MM.1S (cell line): ENCODE measurements around the gene KIAA1671.

ENCODE experiments used
- DNase-seq: peaks from one replicate; pipeline ENCODE4 v3.0.0-alpha.2; 2015
- H2AFZ ChIP-seq: fragments of 300-600 bp; sonication (generic); 2 replicates; pipeline ENCODE4 v1.6.0; 2016; ENCODE audit warnings: antibody characterized with exemption, low read length
- H3F3A ChIP-seq: fragments of 300-600 bp; sonication (generic); 2 replicates; pipeline ENCODE4 v1.6.1; 2016; ENCODE audit warnings: mild to moderate bottlenecking, antibody characterized with exemption, low read length, moderate library complexity, mixed read lengths; ENCODE audit not compliant: insufficient read depth
- H3K27ac ChIP-seq: fragments of 300-600 bp; sonication (generic); 2 replicates; pipeline ENCODE4 v1.5.1; 2016; ENCODE audit warnings: mild to moderate bottlenecking, low read length
- H3K27me3 ChIP-seq: fragments of 300-600 bp; sonication (generic); replicated peaks from 2 replicates; pipeline ENCODE4 v1.6.0; 2016; ENCODE audit warnings: low read length; ENCODE audit not compliant: insufficient read depth
- H3K36me3 ChIP-seq: fragments of 300-600 bp; sonication (generic); replicated peaks from 2 replicates; pipeline ENCODE4 v1.6.1; 2016; ENCODE audit warnings: mild to moderate bottlenecking, low read length, mixed read lengths; ENCODE audit not compliant: insufficient read depth
- H3K4me1 ChIP-seq: fragments of 300-600 bp; sonication (generic); 2 replicates; pipeline ENCODE4 v1.6.1; 2016; ENCODE audit warnings: low read length, mixed read lengths
- H3K4me2 ChIP-seq: fragments of 300-600 bp; sonication (generic); 2 replicates; pipeline ENCODE4 v1.6.0; 2016; ENCODE audit warnings: low read depth, low read length
- H3K4me3 ChIP-seq: fragments of 300-600 bp; sonication (generic); 2 replicates; pipeline ENCODE4 v1.5.1; 2016; ENCODE audit warnings: low read length, mixed read lengths
- H3K79me2 ChIP-seq: fragments of 300-600 bp; sonication (generic); 2 replicates; pipeline ENCODE4 v1.6.1; 2016; ENCODE audit warnings: mixed run types, low read length, mixed read lengths
- H3K9ac ChIP-seq: fragments of 300-600 bp; sonication (generic); 2 replicates; pipeline ENCODE4 v1.6.1; 2016; ENCODE audit warnings: low read length, mixed read lengths
- H3K9me2 ChIP-seq: fragments of 300-600 bp; sonication (generic); replicated peaks from 2 replicates; pipeline ENCODE4 v1.6.1; 2016; ENCODE audit warnings: mild to moderate bottlenecking, low read length, mixed read lengths; ENCODE audit not compliant: insufficient read depth
- H3K9me3 ChIP-seq: fragments of 300-600 bp; sonication (generic); replicated peaks from 2 replicates; pipeline ENCODE4 v1.6.1; 2016; ENCODE audit warnings: mild to moderate bottlenecking, low read length, mixed read lengths; ENCODE audit not compliant: insufficient read depth
- H4K20me1 ChIP-seq: fragments of 300-600 bp; sonication (generic); 2 replicates; pipeline ENCODE4 v1.6.1; 2016; ENCODE audit warnings: mild to moderate bottlenecking, low read length, moderate library complexity, mixed read lengths; ENCODE audit not compliant: insufficient read depth
- CTCF ChIP-seq: fragments of 300-600 bp; sonication (generic); IDR thresholded peaks from 2 replicates; pipeline ENCODE4 v1.5.1; 2016; ENCODE audit warnings: antibody characterized with exemption, low read length, mixed read lengths
- EZH2 ChIP-seq: fragments of 300-600 bp; sonication (generic); optimal IDR thresholded peaks from 2 replicates; pipeline ENCODE3; 2017; ENCODE audit warnings: low read depth, mild to moderate bottlenecking, antibody characterized with exemption, low read length, mixed read lengths
- EZH2phosphoT487 ChIP-seq: fragments of 300-600 bp; sonication (generic); IDR thresholded peaks from 2 replicates; pipeline ENCODE4 v1.6.1; 2018; ENCODE audit warnings: antibody characterized with exemption, low read length

The KIAA1671 gene

GRCh38 chr22:25019427-25020184 is 67.1 kb downstream of the KIAA1671 start:
- Histone ChIP-seq H3K4me3 (no peak overlapping the region), H3K36me3 (no peaks in the 10 kb centered on the region), H3K9me3 (no peaks in the 10 kb centered on the region), H2AFZ (no peak overlapping the region), H3K4me2 (no peak overlapping the region), H4K20me1 (no peaks in the 10 kb centered on the region), H3F3A (no peaks in the 10 kb centered on the region), H3K4me1 (no peaks in the 10 kb centered on the region), H3K9ac (no peak overlapping the region), H3K79me2 (no peaks in the 10 kb centered on the region), H3K9me2 (no peaks in the 10 kb centered on the region), H3K27me3 (no peaks in the 10 kb centered on the region), H3K27ac (no peak overlapping the region)
- TF ChIP-seq EZH2 (no peak), EZH2phosphoT487 (no peak), CTCF (no peak)
- no peak for DNase-seq

- H3K4me3 ChIP-seq: no peak overlapping the region
- no peak for DNase-seq
- H3K27ac ChIP-seq: no peak overlapping the region
- H4K20me1 ChIP-seq: no peaks in the 10 kb centered on the region
- no peak overlapping the region for H2AFZ ChIP-seq
- no peaks in the 10 kb centered on the region; the same call in 1 of the 2 replicates for H3K4me1 ChIP-seq
- no peaks in the 10 kb centered on the region for H3K27me3 ChIP-seq
- H3K36me3 ChIP-seq: no peaks in the 10 kb centered on the region
- no peaks in the 10 kb centered on the region for H3K79me2 ChIP-seq
- no peaks in the 10 kb centered on the region for H3K9me3 ChIP-seq
- H3K9ac ChIP-seq: no peak overlapping the region
- H3K9me2 ChIP-seq: no peaks in the 10 kb centered on the region
- no peaks in the 10 kb centered on the region for H3F3A ChIP-seq
- no peak for TF ChIP-seq EZH2phosphoT487
- no peak for TF ChIP-seq CTCF
- no peak for TF ChIP-seq EZH2
- no peak overlapping the region for H3K4me2 ChIP-seq
Observed at GRCh38 chr22:25021409-25021808, 68.9 kb downstream of the KIAA1671 start.

- no peaks in the 10 kb centered on the region for H3K9me3 ChIP-seq
- TF ChIP-seq CTCF (no peak), EZH2phosphoT487 (no peak), EZH2 (no peak)
- H4K20me1 ChIP-seq: no peaks in the 10 kb centered on the region
- H2AFZ ChIP-seq: no peak overlapping the region
- H3F3A ChIP-seq: no peaks in the 10 kb centered on the region
- no peaks in the 10 kb centered on the region for H3K79me2 ChIP-seq
- no peaks in the 10 kb centered on the region for H3K27me3 ChIP-seq
- H3K9ac ChIP-seq: no peak overlapping the region
- H3K4me3 ChIP-seq: no peak overlapping the region
- no peak overlapping the region for H3K4me2 ChIP-seq
- no peak overlapping the region for H3K27ac ChIP-seq
- peaks cover 5% of the 10 kb centered on the region for H3K4me1 ChIP-seq
- H3K36me3 ChIP-seq: no peaks in the 10 kb centered on the region
- no peaks in the 10 kb centered on the region for H3K9me2 ChIP-seq
- no peak for DNase-seq
Observed at GRCh38 chr22:25021976-25022711, 69.6 kb downstream of the KIAA1671 start.
